ENCODE measurements around the gene NUDT1.

DNA sequence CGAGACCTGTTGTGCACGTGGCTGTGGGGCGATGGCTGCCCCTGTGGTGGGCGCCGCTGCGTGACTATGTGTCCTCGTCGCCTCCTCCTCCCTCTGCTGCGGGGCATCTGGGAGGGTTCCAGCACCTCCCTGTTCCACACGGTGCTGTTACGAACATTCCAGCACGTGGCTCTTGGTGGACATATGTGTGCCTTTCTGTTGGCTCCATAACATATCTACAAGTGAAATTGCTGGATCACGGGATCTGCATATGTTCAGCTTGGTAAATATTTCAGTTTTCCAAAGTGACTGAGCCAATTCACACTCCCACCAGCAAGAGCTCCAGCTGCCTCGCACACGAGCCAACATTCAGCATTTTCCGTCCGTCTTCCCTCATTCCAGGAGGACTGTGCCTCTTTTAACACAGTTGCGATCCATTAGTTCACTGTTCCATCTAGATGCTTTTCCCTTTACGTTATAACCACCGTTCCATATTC, 47.1 kb downstream of the NUDT1 start:
- TF ChIP-seq, protein P1, sequence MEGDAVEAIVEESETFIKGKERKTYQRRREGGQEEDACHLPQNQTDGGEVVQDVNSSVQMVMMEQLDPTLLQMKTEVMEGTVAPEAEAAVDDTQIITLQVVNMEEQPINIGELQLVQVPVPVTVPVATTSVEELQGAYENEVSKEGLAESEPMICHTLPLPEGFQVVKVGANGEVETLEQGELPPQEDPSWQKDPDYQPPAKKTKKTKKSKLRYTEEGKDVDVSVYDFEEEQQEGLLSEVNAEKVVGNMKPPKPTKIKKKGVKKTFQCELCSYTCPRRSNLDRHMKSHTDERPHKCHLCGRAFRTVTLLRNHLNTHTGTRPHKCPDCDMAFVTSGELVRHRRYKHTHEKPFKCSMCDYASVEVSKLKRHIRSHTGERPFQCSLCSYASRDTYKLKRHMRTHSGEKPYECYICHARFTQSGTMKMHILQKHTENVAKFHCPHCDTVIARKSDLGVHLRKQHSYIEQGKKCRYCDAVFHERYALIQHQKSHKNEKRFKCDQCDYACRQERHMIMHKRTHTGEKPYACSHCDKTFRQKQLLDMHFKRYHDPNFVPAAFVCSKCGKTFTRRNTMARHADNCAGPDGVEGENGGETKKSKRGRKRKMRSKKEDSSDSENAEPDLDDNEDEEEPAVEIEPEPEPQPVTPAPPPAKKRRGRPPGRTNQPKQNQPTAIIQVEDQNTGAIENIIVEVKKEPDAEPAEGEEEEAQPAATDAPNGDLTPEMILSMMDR (IDR thresholded peaks at IDR 0.05 in 2 of 3, conservative IDR thresholded peaks at IDR 0.05 in 1 of 3; ENCODE audit: borderline replicate concordance in 1 of 3, insufficient read depth in 1 of 3, low read depth in 2 of 3, low read length in 2 of 3): no peak
- TF ChIP-seq SRF (IDR thresholded peaks at IDR 0.05; ENCODE audit: low read depth) (no peak), POLR2AphosphoS5 (IDR thresholded peaks at IDR 0.05; ENCODE audit: low read depth, low read length) (no peak), RAD21 (IDR thresholded peaks at IDR 0.05; ENCODE audit: low read depth) (no peak), JUND (IDR thresholded peaks at IDR 0.05) (no peak), ELF1 (IDR thresholded peaks at IDR 0.05; ENCODE audit: borderline replicate concordance, low read depth) (no peak), EZH2phosphoT487 (IDR thresholded peaks at IDR 0.05; ENCODE audit: borderline replicate concordance) (no peak), ZFX (IDR thresholded peaks at IDR 0.05) (no peak), SP1 (IDR thresholded peaks at IDR 0.05; ENCODE audit: low read depth) (no peak), POLR2A (IDR thresholded peaks at IDR 0.05; ENCODE audit: borderline replicate concordance, extremely low read depth, insufficient read depth, insufficient read length) (no peak), EGR1 (IDR thresholded peaks at IDR 0.05; ENCODE audit: low read depth) (no peak), TCF7L2 (IDR thresholded peaks at IDR 0.05; ENCODE audit: borderline replicate concordance, extremely low read depth, insufficient read depth, insufficient read length) (no peak)
- TF ChIP-seq, protein P2, sequence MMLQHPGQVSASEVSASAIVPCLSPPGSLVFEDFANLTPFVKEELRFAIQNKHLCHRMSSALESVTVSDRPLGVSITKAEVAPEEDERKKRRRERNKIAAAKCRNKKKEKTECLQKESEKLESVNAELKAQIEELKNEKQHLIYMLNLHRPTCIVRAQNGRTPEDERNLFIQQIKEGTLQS (IDR thresholded peaks at IDR 0.05): no peak
- TF ChIP-seq, protein P3, sequence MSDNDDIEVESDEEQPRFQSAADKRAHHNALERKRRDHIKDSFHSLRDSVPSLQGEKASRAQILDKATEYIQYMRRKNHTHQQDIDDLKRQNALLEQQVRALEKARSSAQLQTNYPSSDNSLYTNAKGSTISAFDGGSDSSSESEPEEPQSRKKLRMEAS (IDR thresholded peaks at IDR 0.05): no peak
